H1 (cell line): ENCODE measurements around the gene AP1M1. TPM values are rescaled to one million over a fixed set of nuclear protein-coding genes. Genes with fewer than 3 reads are reported as not detected.

Experiments
- CTCF ChIA-PET: fragments of 300-600 bp; sonication (Branson Sonifier 250); formaldehyde crosslinking; loops from one replicate; lab custom pipeline; 2021; ENCODE audit not compliant: partially characterized antibody; lab: Charles Lee
- POLR2A ChIA-PET: fragments of 300-600 bp; sonication (Branson Sonifier 250); formaldehyde crosslinking; loops from one replicate; lab custom pipeline; 2021; ENCODE audit warnings: inconsistent platforms; ENCODE audit not compliant: partially characterized antibody; lab: Charles Lee
- DNase-seq, 2 experiments: peaks; one replicate each; pipeline versions ENCODE4 v3.0.0 to v3.0.0-alpha.2; 2010 to 2022; ENCODE audit warnings: low spot score in 2 of 2, low read depth in 1 of 2, mixed read lengths in 1 of 2
- FAIRE-seq: peaks from 2 replicates; lab custom pipeline; 2011; peaks lifted over from hg19 to GRCh38; lab: Jason Lieb, UNC
- H2AFZ ChIP-seq: 2 replicates; pipeline ENCODE4 v1.8.1; 2012; ENCODE audit warnings: low read length, inconsistent platforms
- H2AK5ac ChIP-seq: 2 replicates; pipeline ENCODE4 v1.6.1; 2013; ENCODE audit warnings: low read depth, low read length
- H2BK120ac ChIP-seq: replicated peaks from 2 replicates; pipeline ENCODE3; 2013; ENCODE audit warnings: low read depth, low read length, inconsistent platforms
- H2BK12ac ChIP-seq: 2 replicates; pipeline ENCODE4 v1.6.1; 2013; ENCODE audit warnings: low read depth, low read length
- H2BK15ac ChIP-seq: 2 replicates; pipeline ENCODE4 v1.6.1; 2013; ENCODE audit warnings: low read length
- H2BK20ac ChIP-seq: 2 replicates; pipeline ENCODE4 v1.6.1; 2013; ENCODE audit warnings: low read length
- H2BK5ac ChIP-seq: 2 replicates; pipeline ENCODE4 v1.6.1; 2013; ENCODE audit warnings: low read depth, low read length
- H3K14ac ChIP-seq: 2 replicates; pipeline ENCODE4 v1.6.1; 2013; ENCODE audit warnings: inconsistent platforms; ENCODE audit not compliant: insufficient read length
- H3K18ac ChIP-seq: 2 replicates; pipeline ENCODE4 v1.6.1; 2013; ENCODE audit warnings: low read length; ENCODE audit errors: extremely low read depth
- H3K23ac ChIP-seq: 2 replicates; pipeline ENCODE4 v1.6.1; 2013; ENCODE audit warnings: inconsistent platforms; ENCODE audit not compliant: insufficient read length
- H3K23me2 ChIP-seq: 2 replicates; pipeline ENCODE4 v1.6.1; 2013; ENCODE audit warnings: low read depth, low read length
- H3K27ac ChIP-seq: 2 replicates; pipeline ENCODE4 v1.6.1; 2011; ENCODE audit warnings: low read depth, low read length, inconsistent platforms
- H3K27me3 ChIP-seq, 4 experiments: replicated peaks in 1 of 4; 1 replicate in 1 of 4; 2 replicates in 3 of 4; pipeline versions ENCODE4 v1.6.1 to v1.8.1; 2011 to 2013; ENCODE audit warnings: low read length in 3 of 4, mild to moderate bottlenecking in 3 of 4, inconsistent platforms in 2 of 4, mixed read lengths in 2 of 4, moderate library complexity in 1 of 4; ENCODE audit not compliant: control insufficient read depth in 3 of 4, insufficient read depth in 3 of 4; ENCODE audit errors: extremely low read depth in 1 of 4
- H3K36me3 ChIP-seq, 4 experiments: 2 replicates each; pipeline versions ENCODE4 v1.6.1 to v1.8.1; 2011 to 2013; ENCODE audit warnings: mild to moderate bottlenecking in 4 of 4, low read length in 3 of 4, moderate library complexity in 2 of 4, control low read depth in 1 of 4, inconsistent platforms in 1 of 4; ENCODE audit not compliant: insufficient read depth in 4 of 4, control insufficient read depth in 2 of 4
- H3K4ac ChIP-seq: replicated peaks from 2 replicates; pipeline ENCODE3; 2013; ENCODE audit warnings: low read length, low read depth, mixed read lengths, inconsistent platforms; ENCODE audit not compliant: insufficient read length
- H3K4me1 ChIP-seq, 4 experiments: replicated peaks in 1 of 4; 1 replicate in 1 of 4; 2 replicates in 3 of 4; pipeline versions ENCODE4 v1.6.1 to v1.8.1; 2011 to 2013; ENCODE audit warnings: low read length in 3 of 4, inconsistent platforms in 2 of 4, mixed read lengths in 1 of 4; ENCODE audit not compliant: insufficient read depth in 4 of 4, control insufficient read depth in 3 of 4
- H3K4me2 ChIP-seq, 2 experiments: 2 replicates each; pipeline versions ENCODE4 v1.6.1 to v1.8.1; 2011 to 2013; ENCODE audit warnings: low read depth in 2 of 2, low read length in 2 of 2, control low read depth in 1 of 2, inconsistent platforms in 1 of 2, mild to moderate bottlenecking in 1 of 2; ENCODE audit not compliant: insufficient read depth in 1 of 2
- H3K4me3 ChIP-seq, 4 experiments: fragments of 200-600, 300-600 bp in 1 of 4; sonication (generic), shearing (Covaris generic), sonication (Bioruptor Twin) in 1 of 4; 2 replicates each; pipeline versions ENCODE4 v1.5.1 to v1.8.1; 2011 to 2016; ENCODE audit warnings: low read length in 4 of 4, low read depth in 3 of 4, control low read depth in 2 of 4, inconsistent platforms in 2 of 4, mild to moderate bottlenecking in 2 of 4, mixed read lengths in 1 of 4, moderate library complexity in 1 of 4; ENCODE audit not compliant: insufficient read depth in 2 of 4; ENCODE audit errors: extremely low read depth in 1 of 4
- H3K56ac ChIP-seq: replicated peaks from 2 replicates; pipeline ENCODE3; 2013; ENCODE audit warnings: low read depth, mild to moderate bottlenecking, mixed read lengths, low read length, inconsistent platforms; ENCODE audit not compliant: insufficient read length
- H3K79me1 ChIP-seq: 2 replicates; pipeline ENCODE4 v1.6.1; 2013; ENCODE audit warnings: low read depth, low read length, control low read depth
- H3K79me2 ChIP-seq, 2 experiments: 2 replicates each; pipeline versions ENCODE4 v1.6.1 to v1.8.1; 2012 to 2013; ENCODE audit warnings: low read length in 2 of 2, mild to moderate bottlenecking in 2 of 2, inconsistent platforms in 1 of 2; ENCODE audit not compliant: insufficient read depth in 2 of 2, control insufficient read depth in 1 of 2
- H3K9ac ChIP-seq, 4 experiments: replicated peaks in 1 of 4; 1 replicate in 1 of 4; 2 replicates in 3 of 4; pipeline versions ENCODE4 v1.6.1 to v1.8.1; 2011 to 2013; ENCODE audit warnings: low read depth in 3 of 4, low read length in 3 of 4, control low read depth in 2 of 4, mild to moderate bottlenecking in 2 of 4, moderate library complexity in 2 of 4, inconsistent platforms in 1 of 4; ENCODE audit errors: extremely low read depth in 1 of 4
- H3K9me3 ChIP-seq, 2 experiments: 2 replicates each; pipeline versions ENCODE4 v1.6.1 to v1.8.1; 2012 to 2013; ENCODE audit warnings: mild to moderate bottlenecking in 2 of 2, moderate library complexity in 2 of 2, control low read depth in 1 of 2, inconsistent platforms in 1 of 2, low read depth in 1 of 2, low read length in 1 of 2, mixed read lengths in 1 of 2; ENCODE audit not compliant: insufficient read depth in 2 of 2
- H4K20me1 ChIP-seq, 2 experiments: replicated peaks in 1 of 2; 2 replicates each; pipeline versions ENCODE3 to v1.8.1; 2011 to 2013; ENCODE audit warnings: inconsistent platforms in 2 of 2, low read length in 2 of 2, mild to moderate bottlenecking in 1 of 2; ENCODE audit not compliant: insufficient read depth in 2 of 2, control insufficient read depth in 1 of 2
- H4K5ac ChIP-seq: 2 replicates; pipeline ENCODE4 v1.6.1; 2013; ENCODE audit warnings: low read length, low read depth, mixed read lengths, inconsistent platforms; ENCODE audit not compliant: insufficient read length
- H4K8ac ChIP-seq: 2 replicates; pipeline ENCODE4 v1.8.0; 2013; ENCODE audit warnings: mild to moderate bottlenecking, moderate library complexity, low read length, inconsistent platforms; ENCODE audit not compliant: insufficient read depth; ENCODE audit errors: extremely low read depth
- H4K91ac ChIP-seq: replicated peaks from 2 replicates; pipeline ENCODE3; 2013; ENCODE audit warnings: low read length, mixed read lengths, inconsistent platforms; ENCODE audit not compliant: insufficient read length
- WGBS, 2 experiments: shearing (Covaris generic) in 1 of 2; methylation state at CpG; one replicate each; pipeline versions ENCODE4 v1.1.6 to v1.1.7; 2013 to 2015; ENCODE audit warnings: low lambda C conversion rate in 2 of 2, mixed read lengths in 2 of 2, inconsistent platforms in 1 of 2, low coverage in 1 of 2, missing lambda C conversion rate in 1 of 2; ENCODE audit not compliant: insufficient replicate concordance in 2 of 2, insufficient coverage in 1 of 2, insufficient read length in 1 of 2; ENCODE audit errors: extremely low coverage in 1 of 2, missing lambda C conversion rate in 1 of 2; 5-methylcytosine and 5-hydroxymethylcytosine counted together
- polyA plus RNA-seq, 7 experiments: library from polyadenylated mRNA; depleted of rRNA in 3 of 7; stranded (reverse) in 5 of 7; unstranded in 2 of 7; fragments of >200 nt in 5 of 7; fragments of 200-250 nt in 2 of 7; gene quantifications; 1 replicate in 5 of 7; 2 replicates in 1 of 7; 4 replicates in 1 of 7; pipeline versions ENCODE4 v1.2.1 to v1.2.3, GENCODE V29; 2011 to 2013; ENCODE audit warnings: missing spikeins in 2 of 7, mixed read lengths in 2 of 7
- total RNA-seq: library from RNA; stranded (reverse); fragmentation: NEBNext Ultra II Directional; extraction: Animal tissue kit (Norgen Biotek cat#: 25700); gene quantifications from 2 replicates; pipeline ENCODE4 v1.2.1, GENCODE V29; 2021
- TF ChIP-seq, protein P1 (sequence below): IDR thresholded peaks from 2 replicates; pipeline ENCODE4 v1.6.1; 2012; ENCODE audit warnings: inconsistent platforms

Gene AP1M1
- total and polyA plus RNA-seq, 2 of the 8 experiments (the other 6 are each of a cell fraction or from before 2014, with no cell fraction given), result 30.9 to 37.5 TPM

DNA sequence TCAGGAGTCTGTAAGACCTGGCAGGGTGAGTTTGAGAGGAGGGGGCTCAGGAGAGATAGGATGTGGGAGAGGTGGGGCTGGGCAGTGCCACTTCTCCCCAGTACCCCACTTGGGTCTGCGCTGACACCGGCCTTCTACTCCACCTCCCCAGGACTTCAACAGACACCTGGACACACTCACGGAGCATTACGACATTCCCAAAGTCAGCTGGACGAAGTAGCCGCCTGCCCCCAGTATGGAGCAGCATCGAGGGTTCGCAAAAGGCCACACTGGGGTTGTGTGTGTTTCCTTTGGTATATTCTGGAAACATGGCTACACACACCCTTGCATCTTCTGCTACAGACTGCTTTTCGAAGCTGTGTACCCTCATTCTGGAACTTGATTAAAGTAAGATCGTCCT, 7.0 kb upstream of the AP1M1 start:
- Histone ChIP-seq H4K91ac (no peak overlapping the region), H2BK120ac (no peak overlapping the region), H3K79me1 (peaks cover 10% of the 10 kb centered on the region), H3K79me2 (peaks cover 0 to 18% of the 10 kb centered on the region in 2 experiments; a peak in 3 of 4 replicates), H3K23me2 (peaks cover 3% of the 10 kb centered on the region; the same call in 1 of the 2 replicates), H3K9ac (no peak overlapping the region), H2BK15ac (no peak overlapping the region), H3K4me3 (no peak overlapping the region), H3K18ac (no peak overlapping the region), H3K36me3 (peaks cover 7 to 34% (median 18%) of the 10 kb centered on the region in 4 experiments), H3K27ac (no peak overlapping the region), H2BK12ac (no peak overlapping the region), H3K4me2 (no peak overlapping the region), H4K20me1 (peaks cover 4 to 9% of the 10 kb centered on the region in 2 experiments), H3K56ac (no peak overlapping the region), H2BK20ac (no peak overlapping the region), H4K8ac (no peak overlapping the region), H3K23ac (no peak overlapping the region), H3K4ac (no peak overlapping the region), H2AK5ac (no peak overlapping the region), H3K27me3 (no peaks in the 10 kb centered on the region), H2BK5ac (no peak overlapping the region), H3K14ac (no peak overlapping the region), H4K5ac (no peak overlapping the region), H3K9me3 (no peaks in the 10 kb centered on the region), H2AFZ (no peak overlapping the region), H3K4me1 (peaks cover 0 to 2% (median 0%) of the 10 kb centered on the region in 4 experiments; a peak in 1 of 7 replicates)
- ChIA-PET POLR2A (interaction anchor here (2.1 kb wide), 1 partner anchor 41 kb away, joined by 5 read pairs; no protein-coding TSS in a partner anchor), CTCF (interaction anchor here (1.1 to 2.0 kb wide), 4 partner anchors 12 to 149 kb away, joined by 3 to 4 read pairs (median 4); no protein-coding TSS in a partner anchor)
- WGBS, 2 experiments, result 97% methylated on average over 10 of the region's 10 CpGs; no CpG with 5 or more reads in 1 of the 2 experiments
- TF ChIP-seq, protein P1, sequence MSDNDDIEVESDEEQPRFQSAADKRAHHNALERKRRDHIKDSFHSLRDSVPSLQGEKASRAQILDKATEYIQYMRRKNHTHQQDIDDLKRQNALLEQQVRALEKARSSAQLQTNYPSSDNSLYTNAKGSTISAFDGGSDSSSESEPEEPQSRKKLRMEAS, result no peak
- DNase-seq (no peak), FAIRE-seq (no peak)
